Cardiac fibroblast (primary cell): ENCODE data around the gene PTPN2.
A peak's percentile ranks its signal among the peaks of the same experiment; 100 is the strongest.

Experiments used
- DNase-seq, 2 donors: peaks; one replicate each; pipeline versions ENCODE4 v3.0.0 to v3.0.0-alpha.2; 2010; ENCODE audit warnings: low read depth in 2 of 2
- H3K4me3 ChIP-seq, 2 donors: replicated peaks in 1 of 2; 1 replicate in 1 of 2; 2 replicates in 1 of 2; pipeline ENCODE4 v1.5.1; 2011; ENCODE audit warnings: low read depth in 2 of 2, low read length in 2 of 2, mild to moderate bottlenecking in 2 of 2, moderate library complexity in 1 of 2
- TF ChIP-seq, protein P1 (sequence below): IDR thresholded peaks from one replicate; pipeline ENCODE4 v1.5.1; 2011; ENCODE audit warnings: low read depth, mild to moderate bottlenecking, low read length, inconsistent platforms

PTPN2 gene

DNA sequence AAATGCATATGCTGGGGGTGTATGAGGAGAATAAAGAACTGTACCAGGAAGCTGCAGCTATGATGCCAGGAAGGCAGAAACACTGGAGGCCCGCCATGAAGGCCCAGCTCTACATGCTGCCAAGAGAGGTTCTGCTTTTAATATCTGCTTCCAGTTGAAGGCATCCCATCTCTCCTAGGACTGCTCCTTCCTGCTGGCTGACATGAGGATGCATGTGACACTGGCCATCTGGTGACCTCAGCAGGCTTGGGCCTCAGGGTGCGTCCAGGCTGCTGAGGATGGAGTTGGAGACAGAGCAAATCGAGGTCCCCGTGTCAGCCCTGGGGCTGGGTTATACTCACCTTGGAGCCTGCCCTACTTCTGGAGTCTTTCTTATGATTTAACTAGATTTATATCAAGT, 132.1 kb downstream of the PTPN2 start:
- TF ChIP-seq, protein P1, sequence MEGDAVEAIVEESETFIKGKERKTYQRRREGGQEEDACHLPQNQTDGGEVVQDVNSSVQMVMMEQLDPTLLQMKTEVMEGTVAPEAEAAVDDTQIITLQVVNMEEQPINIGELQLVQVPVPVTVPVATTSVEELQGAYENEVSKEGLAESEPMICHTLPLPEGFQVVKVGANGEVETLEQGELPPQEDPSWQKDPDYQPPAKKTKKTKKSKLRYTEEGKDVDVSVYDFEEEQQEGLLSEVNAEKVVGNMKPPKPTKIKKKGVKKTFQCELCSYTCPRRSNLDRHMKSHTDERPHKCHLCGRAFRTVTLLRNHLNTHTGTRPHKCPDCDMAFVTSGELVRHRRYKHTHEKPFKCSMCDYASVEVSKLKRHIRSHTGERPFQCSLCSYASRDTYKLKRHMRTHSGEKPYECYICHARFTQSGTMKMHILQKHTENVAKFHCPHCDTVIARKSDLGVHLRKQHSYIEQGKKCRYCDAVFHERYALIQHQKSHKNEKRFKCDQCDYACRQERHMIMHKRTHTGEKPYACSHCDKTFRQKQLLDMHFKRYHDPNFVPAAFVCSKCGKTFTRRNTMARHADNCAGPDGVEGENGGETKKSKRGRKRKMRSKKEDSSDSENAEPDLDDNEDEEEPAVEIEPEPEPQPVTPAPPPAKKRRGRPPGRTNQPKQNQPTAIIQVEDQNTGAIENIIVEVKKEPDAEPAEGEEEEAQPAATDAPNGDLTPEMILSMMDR = no peak
- H3K4me3 ChIP-seq = no peak overlapping the region
- DNase-seq = no peak

DNA sequence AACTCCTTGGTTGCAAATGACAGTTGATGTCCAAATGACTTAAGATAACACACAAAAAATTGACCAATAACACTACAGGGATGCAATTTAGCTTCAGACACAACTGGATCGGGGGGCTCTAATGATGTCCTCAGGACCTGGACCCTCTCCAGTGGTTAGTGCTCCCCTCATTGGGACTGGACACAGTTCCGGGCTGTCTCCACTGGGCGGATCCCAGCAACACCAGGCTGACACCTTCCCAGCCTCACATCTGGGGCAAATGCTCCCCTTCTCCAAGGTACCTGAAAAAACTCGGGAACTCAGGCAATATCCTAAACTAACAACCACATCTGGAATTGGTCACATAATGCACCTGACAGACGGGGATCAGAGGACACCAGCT, 132.5 kb downstream of the PTPN2 start:
- no peak overlapping the region for H3K4me3 ChIP-seq
- TF ChIP-seq, protein P1 = no peak
- no peak for DNase-seq

- TF ChIP-seq, protein P1 = no peak
- no peak for DNase-seq
- H3K4me3 ChIP-seq = no peak overlapping the region
These were observed 133.1 kb downstream of the PTPN2 start for GRCh38 chr18:12750715-12751502.

DNA sequence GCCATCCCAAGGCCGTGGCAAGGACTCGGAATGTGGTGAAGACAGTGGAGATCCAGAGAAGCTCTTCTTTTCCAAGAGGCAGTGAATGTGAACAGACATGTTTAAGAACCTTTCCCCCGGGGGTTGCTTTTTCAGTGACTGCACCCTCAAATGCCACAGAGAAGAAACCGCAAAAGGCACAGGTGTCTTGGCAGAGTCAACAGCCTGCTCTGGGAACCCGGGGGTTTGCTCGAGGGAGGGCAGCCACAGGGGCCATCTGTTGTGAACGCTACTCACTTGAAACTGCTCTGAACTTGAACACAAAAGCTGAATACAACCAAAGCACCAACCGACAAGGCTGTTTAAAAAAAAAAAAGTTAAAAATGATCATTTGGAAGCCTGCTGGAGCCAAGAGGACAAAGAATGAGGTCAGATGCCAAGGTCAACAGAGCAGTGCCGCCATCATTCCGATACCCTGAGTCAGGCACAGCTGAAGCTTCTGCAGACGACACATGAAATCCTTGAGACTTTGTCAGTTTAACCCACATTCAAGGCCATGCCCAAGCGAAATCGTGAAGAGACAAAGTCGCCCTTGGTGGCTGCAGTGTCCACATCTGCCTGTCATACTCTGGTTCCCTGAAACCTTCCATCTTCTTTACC, 133.8 kb downstream of the PTPN2 start:
- DNase-seq = peak in 1 of 2 donors; percentile 43
- H3K4me3 ChIP-seq = no peak overlapping the region
- TF ChIP-seq, protein P1 = no peak

DNA sequence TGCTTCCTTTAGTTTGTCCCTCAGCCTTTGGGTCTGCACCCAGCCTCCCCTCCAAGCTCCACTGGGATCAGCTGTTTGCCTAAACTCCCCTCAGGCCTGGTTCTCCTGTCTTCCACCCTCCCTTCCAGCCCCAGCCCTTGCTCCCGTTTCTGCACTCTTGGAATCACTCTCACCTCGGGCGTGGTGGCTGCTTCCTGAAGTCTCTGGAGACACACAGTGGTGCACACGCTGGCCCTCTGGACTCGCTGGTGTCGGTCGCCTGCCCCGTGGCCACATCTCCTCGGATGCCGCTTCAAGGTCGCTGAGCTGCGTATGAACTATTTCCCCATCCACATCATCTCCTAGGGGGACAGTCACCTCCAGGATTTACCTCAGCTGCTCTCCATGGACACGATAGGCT, 134.9 kb downstream of the PTPN2 start:
- TF ChIP-seq, protein P1 = no peak
- no peak for DNase-seq
- no peak overlapping the region for H3K4me3 ChIP-seq

- TF ChIP-seq, protein P1 = no peak
- H3K4me3 ChIP-seq = no peak overlapping the region
- peak in 1 of 2 donors; percentile 54 for DNase-seq
These were observed 135.4 kb downstream of the PTPN2 start for GRCh38 chr18:12748671-12749070.
